Smooth muscle cell (in vitro differentiated cells): ENCODE results near the gene TTLL5. TPM values are rescaled to one million over a fixed set of nuclear protein-coding genes. Genes with fewer than 3 reads are reported as not detected.
A peak's percentile ranks its signal among the peaks of the same experiment; 100 is the strongest.

Source experiments
- DNase-seq: peaks from one replicate; lab custom pipeline; 2025; ENCODE audit not compliant: unreplicated experiment; lab: John Stamatoyannopoulos, UW
- H2AFZ ChIP-seq: fragments of 200-600 bp; sonication (generic); 2 replicates; pipeline ENCODE4 v1.6.0; 2016; ENCODE audit warnings: antibody characterized with exemption, low read depth, mild to moderate bottlenecking
- H3F3A ChIP-seq: fragments of 200-600 bp; sonication (generic); 2 replicates; pipeline ENCODE4 v1.6.0; 2017; ENCODE audit warnings: antibody characterized with exemption, low read depth
- H3K27ac ChIP-seq: fragments of 200-600 bp; sonication (generic); 2 replicates; pipeline ENCODE4 v1.5.1; 2016; ENCODE audit warnings: low read depth, mild to moderate bottlenecking
- H3K27me3 ChIP-seq: fragments of 200-600 bp; sonication (generic); 2 replicates; pipeline ENCODE4 v1.6.1; 2016; ENCODE audit warnings: low read depth, mild to moderate bottlenecking
- H3K36me3 ChIP-seq: fragments of 200-600 bp; sonication (generic); 2 replicates; pipeline ENCODE4 v1.5.1; 2016; ENCODE audit warnings: low read depth
- H3K4me1 ChIP-seq: fragments of 200-600 bp; sonication (generic); 2 replicates; pipeline ENCODE4 v1.5.1; 2016; ENCODE audit warnings: low read depth
- H3K4me2 ChIP-seq: fragments of 200-600 bp; sonication (generic); 2 replicates; pipeline ENCODE4 v1.6.0; 2016; ENCODE audit warnings: mild to moderate bottlenecking
- H3K4me3 ChIP-seq: fragments of 200-600 bp; sonication (generic); 2 replicates; pipeline ENCODE4 v1.5.1; 2016; ENCODE audit warnings: mild to moderate bottlenecking
- H3K79me2 ChIP-seq: fragments of 200-600 bp; sonication (generic); 2 replicates; pipeline ENCODE4 v1.6.0; 2016; ENCODE audit warnings: low read depth, mild to moderate bottlenecking
- H3K9ac ChIP-seq: fragments of 200-600 bp; sonication (generic); 2 replicates; pipeline ENCODE4 v1.6.0; 2016; ENCODE audit warnings: low read depth
- H3K9me3 ChIP-seq: fragments of 200-600 bp; sonication (generic); replicated peaks from 2 replicates; pipeline ENCODE4 v1.5.1; 2016; ENCODE audit warnings: low read depth
- H4K20me1 ChIP-seq: fragments of 200-600 bp; sonication (generic); 2 replicates; pipeline ENCODE4 v1.6.0; 2016; ENCODE audit warnings: low read depth
- CTCF ChIP-seq: fragments of 200-600 bp; sonication (generic); IDR thresholded peaks from 2 replicates; pipeline ENCODE4 v1.5.1; 2017; ENCODE audit warnings: borderline replicate concordance, mild to moderate bottlenecking, antibody characterized with exemption; ENCODE audit not compliant: insufficient read depth, poor library complexity, severe bottlenecking
- WGBS: methylation state at CpG from one replicate; pipeline ENCODE4 v1.1.7; 2016; ENCODE audit warnings: low lambda C conversion rate; 5-methylcytosine and 5-hydroxymethylcytosine counted together
- polyA plus RNA-seq: library from polyadenylated mRNA; unstranded; fragments of >200 nt; fragmentation: Nextera tagmentation; extraction: Ambion mirVana; gene quantifications from 2 replicates; pipeline ENCODE4 v1.2.1, GENCODE V29; 2016
- total RNA-seq: library from RNA; depleted of rRNA; stranded (reverse); fragments of >200 nt; gene quantifications from 2 replicates; pipeline ENCODE4 v1.2.3, GENCODE V29; 2014

TTLL5 gene
- total and polyA plus RNA-seq, 2 experiments from 2014 or later = 12.6 to 38.0 TPM

- Histone ChIP-seq H3K9me3 (peaks cover 3% of the 10 kb centered on the region), H3K4me2 (no peak overlapping the region), H3K4me3 (no peak overlapping the region), H3F3A (no peaks in the 10 kb centered on the region), H2AFZ (no peak overlapping the region), H3K36me3 (peaks cover 14% of the 10 kb centered on the region), H3K9ac (no peak overlapping the region), H4K20me1 (no peaks in the 10 kb centered on the region), H3K4me1 (no peaks in the 10 kb centered on the region), H3K27me3 (no peaks in the 10 kb centered on the region), H3K27ac (peak overlapping the region; percentile 6), H3K79me2 (no peaks in the 10 kb centered on the region)
- 82% methylated on average over 3 of the region's 3 CpGs for WGBS
- no peak for DNase-seq
- TF ChIP-seq CTCF = no peak
Observed at GRCh38 chr14:75783602-75784313, 122.7 kb downstream of the TTLL5 start.

GRCh38 chr14:75784314-75784686 is 123.3 kb downstream of the TTLL5 start:
- Histone ChIP-seq H3K27ac (no peak overlapping the region), H3K79me2 (no peaks in the 10 kb centered on the region), H3F3A (no peaks in the 10 kb centered on the region), H3K9me3 (peaks cover 6% of the 10 kb centered on the region), H4K20me1 (no peaks in the 10 kb centered on the region), H3K9ac (no peak overlapping the region), H3K4me2 (no peak overlapping the region), H3K4me1 (no peaks in the 10 kb centered on the region), H3K36me3 (peaks cover 14% of the 10 kb centered on the region), H3K27me3 (no peaks in the 10 kb centered on the region), H3K4me3 (no peak overlapping the region), H2AFZ (no peak overlapping the region)
- TF ChIP-seq CTCF = no peak
- DNase-seq = no peak
- 98% methylated on average over 3 of the region's 3 CpGs for WGBS

- TF ChIP-seq CTCF = peak; percentile 28
- no peaks in the 10 kb centered on the region for H3K79me2 ChIP-seq
- no peak overlapping the region for H3K4me3 ChIP-seq
- no peaks in the 10 kb centered on the region for H4K20me1 ChIP-seq
- H3K27ac ChIP-seq = no peak overlapping the region
- H3K4me2 ChIP-seq = no peak overlapping the region
- peaks cover 3% of the 10 kb centered on the region for H3K36me3 ChIP-seq
- no peak overlapping the region for H2AFZ ChIP-seq
- no peaks in the 10 kb centered on the region for H3F3A ChIP-seq
- H3K9me3 ChIP-seq = peaks cover 6% of the 10 kb centered on the region
- no peak overlapping the region for H3K9ac ChIP-seq
- DNase-seq = no peak
- H3K4me1 ChIP-seq = no peaks in the 10 kb centered on the region
- H3K27me3 ChIP-seq = no peaks in the 10 kb centered on the region
- 80% methylated on average over 2 of the region's 2 CpGs for WGBS
Observed at GRCh38 chr14:75793806-75794205, 132.8 kb downstream of the TTLL5 start.

GRCh38 chr14:75794615-75795038 is 133.6 kb downstream of the TTLL5 start:
- H2AFZ ChIP-seq = no peak overlapping the region
- no peak overlapping the region for H3K9ac ChIP-seq
- H3K27me3 ChIP-seq = no peaks in the 10 kb centered on the region
- H3K4me3 ChIP-seq = no peak overlapping the region
- no peaks in the 10 kb centered on the region for H3F3A ChIP-seq
- H4K20me1 ChIP-seq = no peaks in the 10 kb centered on the region
- H3K79me2 ChIP-seq = no peaks in the 10 kb centered on the region
- WGBS = 85% methylated on average over 2 of the region's 2 CpGs
- no peak overlapping the region for H3K4me2 ChIP-seq
- H3K36me3 ChIP-seq = peaks cover 3% of the 10 kb centered on the region
- H3K4me1 ChIP-seq = no peaks in the 10 kb centered on the region
- peak; percentile 35 for TF ChIP-seq CTCF
- H3K27ac ChIP-seq = no peak overlapping the region
- DNase-seq = no peak
- H3K9me3 ChIP-seq = peaks cover 3% of the 10 kb centered on the region
